GM12801 (cell line): ENCODE results near the gene SURF2.

Experiments
- TF ChIP-seq, protein P1 (sequence below): IDR thresholded peaks from one replicate; pipeline ENCODE4 v1.5.1; 2011; ENCODE audit warnings: control low read depth; ENCODE audit not compliant: insufficient read length; ENCODE audit errors: extremely low read depth

Gene SURF2

GRCh38 chr9:133347985-133348717 lies 8.2 kb upstream of the SURF2 start, which contains the start of the genes MED22 and RPL7A:
MED22 (minus strand) TSS chr9:133348131; CDS start chr9:133346662, 1,469 bp downstream.
RPL7A (plus strand) TSS chr9:133348218; CDS start chr9:133348244, 26 bp downstream.
- TF ChIP-seq, protein P1, sequence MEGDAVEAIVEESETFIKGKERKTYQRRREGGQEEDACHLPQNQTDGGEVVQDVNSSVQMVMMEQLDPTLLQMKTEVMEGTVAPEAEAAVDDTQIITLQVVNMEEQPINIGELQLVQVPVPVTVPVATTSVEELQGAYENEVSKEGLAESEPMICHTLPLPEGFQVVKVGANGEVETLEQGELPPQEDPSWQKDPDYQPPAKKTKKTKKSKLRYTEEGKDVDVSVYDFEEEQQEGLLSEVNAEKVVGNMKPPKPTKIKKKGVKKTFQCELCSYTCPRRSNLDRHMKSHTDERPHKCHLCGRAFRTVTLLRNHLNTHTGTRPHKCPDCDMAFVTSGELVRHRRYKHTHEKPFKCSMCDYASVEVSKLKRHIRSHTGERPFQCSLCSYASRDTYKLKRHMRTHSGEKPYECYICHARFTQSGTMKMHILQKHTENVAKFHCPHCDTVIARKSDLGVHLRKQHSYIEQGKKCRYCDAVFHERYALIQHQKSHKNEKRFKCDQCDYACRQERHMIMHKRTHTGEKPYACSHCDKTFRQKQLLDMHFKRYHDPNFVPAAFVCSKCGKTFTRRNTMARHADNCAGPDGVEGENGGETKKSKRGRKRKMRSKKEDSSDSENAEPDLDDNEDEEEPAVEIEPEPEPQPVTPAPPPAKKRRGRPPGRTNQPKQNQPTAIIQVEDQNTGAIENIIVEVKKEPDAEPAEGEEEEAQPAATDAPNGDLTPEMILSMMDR, result no peak

- TF ChIP-seq, protein P1, result no peak
These were observed 7.4 kb upstream of the SURF2 start for GRCh38 chr9:133348718-133349573.

DNA sequence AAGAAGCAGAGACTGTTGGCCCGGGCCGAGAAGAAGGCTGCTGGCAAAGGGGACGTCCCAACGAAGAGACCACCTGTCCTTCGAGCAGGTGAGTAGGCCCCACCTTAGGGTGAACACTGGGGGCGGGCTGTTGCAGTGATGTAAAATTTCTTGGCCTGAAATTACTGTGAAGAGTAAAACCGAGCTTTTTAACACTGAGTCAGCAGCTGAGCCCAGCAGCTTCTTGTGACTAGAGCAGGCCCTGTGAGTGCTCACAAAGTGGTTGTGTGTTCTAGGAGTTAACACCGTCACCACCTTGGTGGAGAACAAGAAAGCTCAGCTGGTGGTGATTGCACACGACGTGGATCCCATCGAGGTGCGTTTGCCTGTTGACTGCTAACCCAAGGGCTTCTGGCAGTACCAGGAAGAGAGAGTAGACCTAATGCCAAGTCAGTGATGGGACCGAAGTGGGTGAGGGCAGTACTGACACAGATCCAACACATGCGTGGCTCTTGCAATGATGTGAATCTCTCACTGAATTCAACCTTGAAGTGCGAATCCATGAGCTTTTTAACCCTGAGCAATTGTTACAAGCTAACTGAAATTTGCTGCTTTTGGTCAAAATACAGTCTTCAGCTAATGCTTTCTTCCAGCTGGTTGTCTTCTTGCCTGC lies 6.3 kb upstream of the SURF2 start:
- TF ChIP-seq, protein P1, result no peak

DNA sequence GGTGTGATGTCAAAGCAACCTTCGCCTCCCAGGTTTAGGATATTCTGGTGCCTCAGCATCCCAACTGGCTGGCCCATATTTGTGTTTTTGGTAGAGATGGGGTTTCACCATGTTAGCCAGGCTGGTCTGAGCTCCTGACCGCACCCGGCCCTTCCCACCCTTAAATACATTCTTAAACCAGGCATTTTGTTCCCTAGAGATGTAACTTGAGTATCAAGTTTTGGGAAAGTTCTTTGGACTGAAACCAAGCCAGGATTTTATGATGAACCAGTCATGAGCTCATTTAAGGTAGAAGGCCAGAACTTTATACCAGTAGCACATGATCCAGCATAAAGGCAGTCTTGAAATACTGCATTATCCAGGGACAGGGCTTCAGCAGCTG lies 4.8 kb upstream of the SURF2 start:
- TF ChIP-seq, protein P1, result no peak

DNA sequence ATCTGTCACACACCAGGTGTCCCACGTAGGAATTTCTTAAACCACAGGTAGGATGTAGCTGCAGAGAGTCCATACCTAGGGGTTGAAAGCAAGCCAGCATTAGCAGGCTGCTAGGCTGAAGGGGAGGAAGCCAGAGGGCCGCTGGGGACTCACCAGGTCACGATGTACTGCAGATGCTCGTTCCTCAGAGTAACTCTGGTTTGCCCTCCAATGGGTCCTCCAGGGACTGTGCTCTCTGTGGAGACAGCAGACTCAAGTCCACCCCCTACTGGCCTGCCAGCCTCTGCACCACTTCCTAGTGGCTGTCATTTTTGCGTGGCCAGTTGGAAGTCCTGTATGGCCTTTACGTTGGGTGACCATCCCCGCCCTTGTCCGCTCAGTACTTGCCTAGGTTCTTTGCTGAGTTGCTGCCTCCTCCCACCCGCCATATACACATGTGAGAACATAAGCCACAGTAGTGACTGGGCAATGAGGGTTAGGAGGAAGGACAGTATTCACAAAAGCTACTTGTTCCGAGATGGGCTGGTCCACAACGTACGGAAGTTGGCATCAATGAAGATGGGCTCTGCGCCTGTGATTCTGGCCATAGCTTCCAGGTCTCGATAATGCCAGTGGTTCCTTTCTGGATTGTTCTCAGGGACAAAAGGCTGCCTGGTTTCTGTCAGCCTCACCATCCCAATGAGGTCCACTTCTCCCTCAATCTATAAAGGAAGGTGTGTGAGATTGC lies 4.3 kb upstream of the SURF2 start:
- TF ChIP-seq, protein P1, result no peak

DNA sequence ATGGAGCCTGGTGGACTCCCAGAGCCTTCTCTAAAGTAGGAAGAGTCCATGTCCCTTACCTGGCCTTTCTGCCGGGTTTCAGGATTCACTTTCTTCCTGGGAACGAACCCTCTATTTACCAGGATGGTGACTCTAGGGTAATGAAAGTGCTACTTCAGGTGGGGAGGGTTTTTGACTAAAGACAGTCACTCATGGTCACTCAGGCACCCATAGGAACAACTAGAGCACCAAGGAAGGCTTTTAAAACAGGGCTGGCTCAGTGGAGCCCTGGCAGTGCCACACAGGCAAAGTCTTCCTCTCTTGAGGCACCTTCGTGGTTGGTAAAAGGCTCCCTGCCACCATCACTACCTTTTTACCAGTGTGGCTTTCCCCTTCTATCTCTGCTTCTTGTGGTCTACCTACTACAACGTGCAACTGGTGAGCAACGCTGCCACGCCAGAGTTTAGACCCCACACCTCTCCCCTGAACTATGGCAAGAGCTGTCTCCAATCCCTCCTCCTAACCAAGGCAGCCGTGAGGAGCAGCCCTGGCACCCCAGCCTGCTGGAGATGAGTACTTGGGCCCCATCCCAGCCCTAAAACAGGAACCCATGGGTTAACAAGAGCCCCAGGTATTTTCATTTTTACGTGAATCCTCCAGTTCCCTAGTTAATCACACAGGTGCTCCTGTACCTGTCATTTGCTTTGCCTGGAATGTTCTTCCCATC lies 3.6 kb upstream of the SURF2 start:
- TF ChIP-seq, protein P1, result no peak
